RWPE1 (cell line): Measurements from ENCODE around the gene RAE1.

ENCODE experiments used
- CTCF ChIA-PET: fragments of 350-600 bp; sonication (Branson Sonifier 250); formaldehyde crosslinking; extraction: SDS; loops from one replicate; lab custom pipeline; 2021; lab: Yijun Ruan, JAX
- POLR2A ChIA-PET: fragments of 400-600 bp; formaldehyde crosslinking; extraction: SDS; loops from one replicate; lab custom pipeline; 2020; ENCODE audit warnings: antibody characterized with exemption; ENCODE audit not compliant: low non-redundant PET; lab: Yijun Ruan, JAX
- DNase-seq: peaks from one replicate; pipeline ENCODE4 v3.0.0; 2012; ENCODE audit warnings: low spot score
- H3K27ac ChIP-seq: fragments of 450-650 bp; 2 replicates; pipeline ENCODE4 v1.5.1; 2017
- TF ChIP-seq, protein P1 (sequence below): fragments of 450-650 bp; conservative IDR thresholded peaks from 2 replicates; pipeline ENCODE4 v1.5.1; 2017; ENCODE audit warnings: low read depth, mild to moderate bottlenecking

The RAE1 gene

DNA sequence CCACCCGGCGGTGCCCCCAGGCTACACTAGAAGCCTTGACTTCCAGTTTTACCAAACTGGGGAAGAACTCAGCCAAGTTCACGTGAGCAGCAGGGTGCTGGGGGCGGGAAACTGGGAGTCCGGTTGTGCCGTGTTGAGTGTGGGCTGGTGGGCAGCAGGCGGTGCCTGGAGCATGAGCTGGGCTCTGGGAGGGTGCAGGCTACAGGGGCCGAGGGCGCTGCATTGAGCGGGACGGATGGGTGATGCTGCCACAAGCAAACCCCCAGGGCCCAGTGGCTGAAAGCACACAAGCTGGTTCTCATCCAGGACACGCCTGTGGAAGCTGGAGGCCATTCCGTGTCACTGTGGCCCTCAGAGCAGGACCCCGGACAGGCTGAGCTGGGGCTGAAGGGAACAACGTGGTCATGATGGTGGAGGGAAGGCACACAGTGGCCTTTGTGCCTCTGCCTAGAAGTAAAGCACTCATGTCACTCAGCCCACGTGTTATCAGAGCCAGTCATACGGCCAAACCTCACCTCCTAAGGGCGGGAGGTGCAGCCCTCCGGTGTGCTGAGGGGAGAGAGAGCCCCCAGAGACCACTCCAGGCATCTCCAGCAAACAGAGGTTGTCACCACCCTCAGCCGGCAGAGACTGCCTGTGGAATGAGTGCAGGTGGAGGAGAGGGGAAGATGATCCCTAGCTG, 69.7 kb downstream of the RAE1 start:
- ChIA-PET CTCF (interaction anchor here (0.5 to 0.6 kb wide), 2 partner anchors 32 to 75 kb away, joined by 3 to 4 read pairs; no protein-coding TSS in a partner anchor), POLR2A (no interaction called here)
- DNase-seq = no peak
- H3K27ac ChIP-seq = no peak overlapping the region
- TF ChIP-seq, protein P1, sequence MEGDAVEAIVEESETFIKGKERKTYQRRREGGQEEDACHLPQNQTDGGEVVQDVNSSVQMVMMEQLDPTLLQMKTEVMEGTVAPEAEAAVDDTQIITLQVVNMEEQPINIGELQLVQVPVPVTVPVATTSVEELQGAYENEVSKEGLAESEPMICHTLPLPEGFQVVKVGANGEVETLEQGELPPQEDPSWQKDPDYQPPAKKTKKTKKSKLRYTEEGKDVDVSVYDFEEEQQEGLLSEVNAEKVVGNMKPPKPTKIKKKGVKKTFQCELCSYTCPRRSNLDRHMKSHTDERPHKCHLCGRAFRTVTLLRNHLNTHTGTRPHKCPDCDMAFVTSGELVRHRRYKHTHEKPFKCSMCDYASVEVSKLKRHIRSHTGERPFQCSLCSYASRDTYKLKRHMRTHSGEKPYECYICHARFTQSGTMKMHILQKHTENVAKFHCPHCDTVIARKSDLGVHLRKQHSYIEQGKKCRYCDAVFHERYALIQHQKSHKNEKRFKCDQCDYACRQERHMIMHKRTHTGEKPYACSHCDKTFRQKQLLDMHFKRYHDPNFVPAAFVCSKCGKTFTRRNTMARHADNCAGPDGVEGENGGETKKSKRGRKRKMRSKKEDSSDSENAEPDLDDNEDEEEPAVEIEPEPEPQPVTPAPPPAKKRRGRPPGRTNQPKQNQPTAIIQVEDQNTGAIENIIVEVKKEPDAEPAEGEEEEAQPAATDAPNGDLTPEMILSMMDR = no peak

GRCh38 chr20:57421253-57422220, 70.5 kb downstream of the RAE1 start:
- ChIA-PET CTCF (no interaction called here), POLR2A (no interaction called here)

DNA sequence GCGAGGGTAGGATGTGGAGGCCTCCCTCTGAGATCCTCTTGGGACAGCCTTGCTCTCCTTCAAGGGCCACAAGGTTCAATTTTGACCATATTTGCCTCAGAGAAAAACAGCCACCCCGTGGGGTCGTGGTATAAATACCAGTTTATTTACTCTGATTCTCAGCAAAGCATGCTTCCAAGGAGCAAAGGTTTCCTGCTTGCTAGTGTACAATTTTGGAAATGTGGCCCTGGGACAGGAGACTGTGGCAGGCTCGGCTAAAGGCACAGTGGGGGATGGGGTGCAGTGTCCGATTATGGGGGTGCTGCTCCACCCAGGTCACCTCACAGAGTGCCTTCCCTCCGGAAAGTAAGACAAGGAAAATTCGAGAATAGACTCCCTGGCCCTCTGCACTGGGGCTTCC, 71.2 kb downstream of the RAE1 start:
- TF ChIP-seq, protein P1 = no peak
- no peak for DNase-seq
- H3K27ac ChIP-seq = no peak overlapping the region
- ChIA-PET POLR2A (no interaction called here), CTCF (no interaction called here)

More at GRCh38 chr20:57421253-57422220, 70.5 kb downstream of the RAE1 start:
- no peak overlapping the region for H3K27ac ChIP-seq
- no peak for DNase-seq
- TF ChIP-seq, protein P1 = no peak

DNA sequence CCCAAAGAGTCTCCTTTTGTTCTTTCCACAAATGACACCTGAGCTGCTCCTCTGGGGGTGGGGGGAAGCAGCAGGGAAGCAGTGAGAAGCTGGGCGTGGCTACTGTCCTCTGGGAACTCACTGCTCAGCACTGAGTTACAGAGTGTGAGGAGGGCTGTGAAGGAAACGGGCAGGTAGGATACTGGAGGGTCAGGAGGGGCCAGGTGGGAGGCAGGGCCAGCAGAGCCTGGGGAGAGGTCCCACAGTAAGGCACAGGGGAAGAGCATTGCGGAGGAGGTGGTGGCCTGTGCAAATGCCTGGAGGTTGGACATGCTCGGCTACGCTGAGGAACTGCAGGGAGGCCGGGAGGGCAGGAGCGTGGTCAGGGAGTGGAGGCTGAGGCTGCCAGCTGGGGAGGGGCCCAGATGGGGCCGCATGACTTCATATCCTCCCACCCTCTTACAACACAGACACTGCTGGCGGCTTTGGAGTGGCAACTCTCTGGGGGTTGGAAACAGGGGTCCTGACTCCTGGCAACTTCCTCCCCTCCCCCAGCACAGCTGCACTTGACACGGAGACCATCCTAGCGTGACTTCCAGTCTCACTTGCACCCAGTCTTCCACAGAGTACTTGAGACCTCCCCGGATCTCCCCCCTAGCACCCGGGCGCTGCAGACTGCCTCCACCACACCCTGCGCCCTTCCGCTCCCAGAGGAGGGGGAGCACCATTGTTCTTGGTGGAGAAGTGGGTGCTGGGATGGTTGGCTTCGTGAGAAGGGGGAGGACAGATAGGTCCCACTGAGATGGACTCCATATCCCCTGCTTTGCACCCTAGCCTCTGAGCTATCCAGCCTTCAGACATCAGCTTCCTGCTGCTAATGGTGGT, 74.3 kb downstream of the RAE1 start:
- CTCF ChIA-PET = interaction anchor here (0.6 to 1.9 kb wide), 6 partner anchors 10 to 65 kb away, joined by 3 to 7 read pairs (median 3); no protein-coding TSS in a partner anchor
- H3K27ac ChIP-seq = no peak overlapping the region
- POLR2A ChIA-PET = no interaction called here
- TF ChIP-seq, protein P1 = no peak
- DNase-seq = no peak

DNA sequence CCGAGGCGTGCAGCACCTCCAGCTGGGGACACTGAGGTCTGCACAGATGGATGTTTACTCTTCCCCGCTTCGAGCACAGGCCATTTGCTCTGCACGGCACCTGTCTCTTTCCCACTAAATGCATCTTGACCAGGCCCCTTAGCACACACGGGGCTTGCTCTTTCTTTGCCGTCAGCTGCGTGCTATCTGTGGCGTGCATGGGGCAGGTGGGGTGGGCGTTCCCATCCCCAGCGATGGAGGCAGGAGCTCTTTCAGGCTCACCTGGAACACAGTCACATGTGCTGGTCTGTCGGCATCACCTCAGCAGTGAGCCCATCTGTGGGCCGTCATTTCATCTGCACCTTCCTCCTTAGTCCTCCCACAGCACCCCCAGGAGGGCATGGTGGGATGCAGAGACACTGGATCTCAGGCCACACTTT, 75.2 kb downstream of the RAE1 start:
- TF ChIP-seq, protein P1 = no peak
- CTCF ChIA-PET = interaction anchor here (1.2 to 1.9 kb wide), 3 partner anchors 13 to 46 kb away, joined by 3 to 7 read pairs (median 3); no protein-coding TSS in a partner anchor
- H3K27ac ChIP-seq = no peak overlapping the region
- DNase-seq = no peak
- POLR2A ChIA-PET = no interaction called here
